LNCAP (cell line): ENCODE data around the gene MXI1.

ENCODE experiments used
- TF ChIP-seq, protein P1 (sequence below): fragments of 450-650 bp; IDR thresholded peaks from 2 replicates; pipeline ENCODE4 v1.5.1; 2017; ENCODE audit warnings: mild to moderate bottlenecking

The MXI1 gene

DNA sequence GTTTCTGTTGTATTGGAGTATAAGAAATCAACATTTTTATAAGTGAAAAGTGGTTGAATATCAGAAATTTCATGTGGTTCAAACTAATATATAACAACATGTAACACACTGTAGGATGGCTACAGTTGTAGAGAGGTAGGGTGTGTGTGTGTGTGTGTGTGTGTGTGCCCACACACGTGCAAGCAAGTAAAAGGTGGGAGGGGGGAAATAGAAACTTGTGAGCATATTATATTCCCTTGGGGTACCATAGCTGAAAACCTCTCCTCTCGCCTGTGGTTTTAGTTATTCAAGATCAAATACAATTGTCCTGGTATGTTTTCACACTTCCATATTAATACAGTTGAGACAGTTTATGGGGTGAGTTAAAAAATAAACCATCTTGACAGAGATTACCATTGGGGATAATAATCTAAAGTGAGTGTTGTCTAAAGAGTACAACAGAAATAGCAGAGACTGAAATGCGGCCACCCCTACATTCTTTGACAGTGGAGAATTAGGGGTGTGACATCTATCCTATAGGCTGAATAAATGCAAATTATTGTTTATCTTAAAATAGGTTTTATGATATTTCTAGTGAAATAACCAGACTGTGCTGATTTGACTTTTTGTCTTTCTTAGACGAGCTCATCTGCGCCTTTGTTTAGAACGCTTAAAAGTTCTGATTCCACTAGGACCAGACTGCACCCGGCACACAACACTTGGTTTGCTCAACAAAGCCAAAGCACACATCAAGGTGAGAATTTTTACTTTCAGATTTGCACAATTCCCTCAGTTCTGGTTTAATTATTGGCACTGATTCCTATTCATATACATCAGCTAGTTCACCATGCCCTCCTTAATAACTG lies 71.4 kb downstream of the MXI1 start:
- TF ChIP-seq, protein P1, sequence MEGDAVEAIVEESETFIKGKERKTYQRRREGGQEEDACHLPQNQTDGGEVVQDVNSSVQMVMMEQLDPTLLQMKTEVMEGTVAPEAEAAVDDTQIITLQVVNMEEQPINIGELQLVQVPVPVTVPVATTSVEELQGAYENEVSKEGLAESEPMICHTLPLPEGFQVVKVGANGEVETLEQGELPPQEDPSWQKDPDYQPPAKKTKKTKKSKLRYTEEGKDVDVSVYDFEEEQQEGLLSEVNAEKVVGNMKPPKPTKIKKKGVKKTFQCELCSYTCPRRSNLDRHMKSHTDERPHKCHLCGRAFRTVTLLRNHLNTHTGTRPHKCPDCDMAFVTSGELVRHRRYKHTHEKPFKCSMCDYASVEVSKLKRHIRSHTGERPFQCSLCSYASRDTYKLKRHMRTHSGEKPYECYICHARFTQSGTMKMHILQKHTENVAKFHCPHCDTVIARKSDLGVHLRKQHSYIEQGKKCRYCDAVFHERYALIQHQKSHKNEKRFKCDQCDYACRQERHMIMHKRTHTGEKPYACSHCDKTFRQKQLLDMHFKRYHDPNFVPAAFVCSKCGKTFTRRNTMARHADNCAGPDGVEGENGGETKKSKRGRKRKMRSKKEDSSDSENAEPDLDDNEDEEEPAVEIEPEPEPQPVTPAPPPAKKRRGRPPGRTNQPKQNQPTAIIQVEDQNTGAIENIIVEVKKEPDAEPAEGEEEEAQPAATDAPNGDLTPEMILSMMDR = no peak

DNA sequence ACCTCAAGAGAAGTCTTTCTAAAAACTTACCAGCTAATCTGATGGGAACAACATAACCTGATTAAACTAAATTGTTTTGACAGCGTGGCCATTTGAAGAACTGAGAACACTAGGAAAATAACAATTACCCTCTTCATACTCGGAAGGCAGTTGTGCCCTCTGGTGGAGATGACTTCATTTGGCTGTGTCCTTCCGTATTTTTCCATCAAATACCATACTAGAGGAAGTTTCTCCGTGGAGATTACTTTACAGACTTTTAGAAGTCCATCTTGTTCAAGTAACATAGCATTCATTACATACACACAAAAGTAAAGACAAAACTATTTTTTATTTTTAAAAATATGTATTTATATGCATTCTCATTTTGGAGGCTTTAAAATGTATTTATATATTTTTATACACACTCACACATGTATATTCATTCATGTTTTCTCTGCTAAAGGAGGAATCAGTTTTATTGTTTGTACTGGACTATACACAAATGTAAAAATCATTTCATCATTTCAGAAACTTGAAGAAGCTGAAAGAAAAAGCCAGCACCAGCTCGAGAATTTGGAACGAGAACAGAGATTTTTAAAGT lies 72.1 kb downstream of the MXI1 start:
- TF ChIP-seq, protein P1 = peak; percentile 77

DNA sequence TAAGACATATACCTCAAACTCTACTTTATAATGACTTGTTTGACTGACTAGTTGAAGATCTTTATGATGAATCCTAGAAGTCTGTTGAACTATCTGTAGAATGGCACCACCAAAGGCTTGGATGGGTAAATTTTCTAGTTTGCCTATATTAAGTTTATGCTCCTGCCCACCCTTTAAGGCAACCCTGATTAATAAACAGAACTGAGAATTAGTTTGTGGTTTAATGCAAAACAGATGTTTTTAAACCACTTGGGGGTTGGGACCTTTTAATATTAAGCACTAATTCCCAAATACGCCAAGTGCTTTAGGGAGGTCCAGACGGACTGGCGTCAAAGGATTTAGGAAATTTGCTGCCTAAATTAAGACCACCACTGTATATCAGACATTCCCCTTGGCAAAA lies 76.9 kb downstream of the MXI1 start:
- TF ChIP-seq, protein P1 = no peak

DNA sequence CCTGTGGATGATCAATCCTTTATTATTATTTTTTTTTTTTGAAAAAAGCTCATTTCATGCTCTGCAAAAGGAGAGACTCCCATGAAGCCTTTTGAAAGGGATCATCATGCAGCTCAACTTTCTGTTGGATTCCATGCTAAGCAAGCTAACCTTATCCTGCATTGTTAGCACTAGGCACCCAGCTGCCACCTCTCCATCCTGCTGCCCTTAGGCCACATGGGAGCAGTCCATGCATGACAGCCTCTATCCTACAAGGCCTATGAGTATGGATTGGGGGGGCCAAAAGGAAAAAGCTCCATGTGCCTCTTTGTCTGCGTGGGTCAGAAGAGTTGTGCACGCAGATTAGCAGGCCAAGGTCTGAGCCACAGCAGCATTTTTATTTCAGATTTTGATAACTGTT lies 78.1 kb downstream of the MXI1 start:
- TF ChIP-seq, protein P1 = no peak

DNA sequence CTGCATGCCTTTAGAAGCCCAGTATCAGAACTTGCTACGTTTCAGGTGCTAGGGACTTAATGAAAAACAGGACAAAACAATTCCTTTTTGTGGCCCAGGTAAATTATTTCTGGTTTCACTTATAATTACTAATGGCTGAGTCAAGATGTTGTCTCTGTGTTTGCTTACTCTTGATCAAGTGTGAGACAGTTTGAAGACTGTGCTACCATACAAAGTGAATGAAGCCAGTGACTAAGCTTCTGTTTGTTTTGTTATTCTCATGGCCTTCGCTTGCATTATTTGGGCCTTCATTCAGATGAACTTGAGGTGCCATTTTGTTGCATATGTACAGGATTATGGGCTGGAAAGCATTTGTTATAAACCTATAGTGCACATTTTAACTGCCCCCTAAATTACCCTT lies 79.4 kb downstream of the MXI1 start:
- TF ChIP-seq, protein P1 = no peak

DNA sequence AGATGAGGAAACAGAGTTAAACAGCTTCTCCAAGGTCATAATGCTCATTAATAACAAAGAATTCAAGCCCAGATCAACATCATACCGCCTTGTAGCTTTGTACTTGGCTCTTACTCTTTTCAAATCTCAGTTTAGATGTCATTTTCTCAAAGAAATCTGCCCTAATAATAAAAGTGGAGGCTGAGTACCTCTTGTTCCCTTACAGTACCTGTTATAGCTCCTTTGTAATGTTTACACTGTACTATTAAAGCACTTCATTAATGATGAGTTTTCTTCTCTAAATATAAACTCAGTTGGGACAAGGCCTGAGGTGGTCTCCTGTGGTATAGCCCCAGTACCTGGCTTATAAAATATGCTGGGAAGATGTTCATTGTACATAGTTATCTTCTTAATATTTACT lies 89.6 kb downstream of the MXI1 start:
- TF ChIP-seq, protein P1 = no peak

DNA sequence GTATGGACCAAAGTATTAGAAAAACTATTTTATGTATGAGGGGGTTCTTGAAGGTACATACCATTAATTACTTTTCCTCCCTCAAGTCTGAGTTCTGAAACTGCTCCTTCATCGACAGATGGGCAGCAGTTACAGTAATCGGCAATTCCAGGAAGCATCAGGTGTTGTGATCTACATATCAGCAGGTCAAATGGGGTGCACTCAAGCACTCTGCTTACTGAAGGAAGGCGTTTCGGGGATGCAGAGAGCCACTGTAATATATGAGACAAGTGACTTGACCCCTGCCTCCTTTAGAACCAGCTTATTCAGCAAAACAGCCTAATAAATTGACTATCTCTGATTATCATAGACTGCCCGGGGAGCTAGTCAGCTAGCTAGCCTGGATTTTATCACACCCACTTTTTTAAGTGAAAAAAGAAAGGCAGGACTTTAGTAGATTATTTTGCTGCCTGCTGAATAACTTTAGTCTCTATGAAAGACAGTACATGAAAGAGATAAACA lies 93.1 kb downstream of the MXI1 start:
- TF ChIP-seq, protein P1 = no peak
